ENCODE measurements around the gene NTF3.

The NTF3 gene

GRCh38 chr12:5489760-5490406, 58.0 kb downstream of the NTF3 start:
- DNase-seq: no peak

DNA sequence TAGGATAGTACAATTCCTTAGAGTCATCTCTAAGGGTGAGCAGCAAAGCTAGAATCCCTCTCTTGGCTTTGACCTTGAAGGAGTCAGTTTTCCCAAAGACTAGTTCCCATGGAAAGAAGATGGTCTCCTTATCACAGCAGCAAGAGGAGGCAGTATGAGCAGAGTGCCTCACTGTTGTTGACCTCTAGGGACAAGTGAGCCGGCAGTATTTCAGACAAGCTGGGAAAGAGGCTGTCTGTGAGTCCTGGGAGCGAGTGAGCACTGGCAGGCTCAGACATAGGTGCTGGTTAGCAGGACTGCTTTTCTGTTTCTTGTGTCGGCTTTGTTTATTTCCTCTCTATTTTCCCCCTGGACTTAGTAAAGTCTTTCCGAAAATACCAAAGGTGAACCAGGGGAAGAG, 60.7 kb downstream of the NTF3 start:
- no peak for DNase-seq

- DNase-seq: no peak
These were observed 61.1 kb downstream of the NTF3 start for GRCh38 chr12:5493018-5493417.

DNA sequence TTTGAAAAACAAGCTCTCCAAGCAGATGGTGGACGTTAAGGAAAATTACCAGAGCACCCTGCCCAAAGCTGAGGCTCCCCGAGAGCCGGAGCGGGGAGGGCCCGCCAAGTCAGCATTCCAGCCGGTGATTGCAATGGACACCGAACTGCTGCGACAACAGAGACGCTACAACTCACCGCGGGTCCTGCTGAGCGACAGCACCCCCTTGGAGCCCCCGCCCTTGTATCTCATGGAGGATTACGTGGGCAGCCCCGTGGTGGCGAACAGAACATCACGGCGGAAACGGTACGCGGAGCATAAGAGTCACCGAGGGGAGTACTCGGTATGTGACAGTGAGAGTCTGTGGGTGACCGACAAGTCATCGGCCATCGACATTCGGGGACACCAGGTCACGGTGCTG, 62.4 kb downstream of the NTF3 start:
- no peak for DNase-seq

GRCh38 chr12:5497329-5498053, 65.6 kb downstream of the NTF3 start:
- DNase-seq: no peak

- no peak for DNase-seq
These were observed 66.2 kb downstream of the NTF3 start for GRCh38 chr12:5498076-5498475.

DNA sequence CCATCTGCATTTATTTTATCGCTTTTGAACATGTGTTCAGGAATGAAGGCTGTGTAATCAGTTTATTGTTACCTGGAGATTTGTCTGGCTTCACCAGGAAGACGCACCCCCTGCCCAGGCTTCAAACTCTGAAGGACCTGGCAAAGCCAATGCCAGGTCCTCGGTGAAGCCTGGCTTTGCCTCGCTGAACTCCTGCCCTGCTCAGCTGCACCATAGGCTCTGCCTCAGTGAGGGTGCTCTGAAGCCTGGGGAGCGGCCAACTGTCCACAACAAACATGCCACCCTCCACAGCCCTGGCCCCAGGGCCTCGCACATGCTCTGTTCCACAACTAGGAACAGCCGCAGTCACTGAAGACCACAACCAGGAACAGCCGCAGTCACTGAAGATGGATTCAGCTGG, 66.9 kb downstream of the NTF3 start:
- DNase-seq: no peak

- no peak for DNase-seq
These were observed 67.8 kb downstream of the NTF3 start for GRCh38 chr12:5499566-5500330.

DNA sequence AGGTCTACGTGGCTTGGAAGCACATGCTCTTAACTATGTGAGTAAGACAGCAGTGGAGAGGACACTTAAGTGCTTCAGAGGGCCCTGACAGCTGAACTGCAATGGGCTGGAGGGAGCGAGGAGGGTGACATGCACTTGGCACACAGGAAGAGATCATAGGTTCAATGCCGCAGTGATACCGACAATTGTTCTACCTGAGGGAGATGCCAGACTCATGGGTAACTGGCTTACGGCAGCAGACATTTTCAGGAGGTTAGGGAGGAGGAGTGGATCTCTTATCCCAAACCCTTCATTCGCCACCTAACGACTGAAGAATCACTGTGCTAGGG, 68.4 kb downstream of the NTF3 start:
- DNase-seq: no peak

DNA sequence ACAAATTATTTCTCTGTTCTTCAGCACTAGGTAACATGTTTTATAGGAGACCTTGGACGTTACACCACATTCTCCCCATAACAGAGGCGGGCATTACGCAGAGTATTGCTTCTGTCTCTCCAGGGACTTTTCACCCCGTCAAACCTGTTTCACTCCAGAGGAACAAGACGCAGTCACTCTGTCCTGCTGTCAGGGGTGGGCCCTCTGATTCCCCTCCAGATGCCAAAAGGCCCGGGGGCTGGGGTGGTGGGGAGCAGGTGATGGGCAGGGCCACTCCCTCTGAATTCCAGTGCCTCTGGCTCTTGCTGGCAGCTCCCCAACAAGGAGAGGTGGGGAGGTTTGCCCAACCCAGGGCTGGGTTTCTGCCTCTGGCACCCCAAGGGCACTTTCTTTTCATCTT, 71.9 kb downstream of the NTF3 start:
- no peak for DNase-seq

DNA sequence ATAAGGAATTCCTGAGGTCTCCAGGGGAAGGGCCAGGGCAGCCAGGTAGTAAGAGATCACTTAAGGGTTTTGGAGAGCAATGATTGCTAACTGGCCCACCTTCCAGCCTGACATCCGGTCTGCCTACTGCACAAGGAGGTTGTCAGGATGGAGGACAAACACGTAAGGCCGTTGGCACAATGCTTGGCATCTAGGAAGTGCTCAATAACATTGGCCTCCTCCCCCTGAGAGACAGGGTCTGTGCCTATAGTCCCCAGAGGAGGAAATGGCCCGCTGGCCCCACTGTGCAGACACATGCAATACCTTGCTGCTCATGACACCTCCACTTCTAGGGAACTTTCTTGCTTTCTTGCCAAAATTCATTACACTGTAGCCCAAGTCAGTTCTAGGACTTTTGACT, 73.2 kb downstream of the NTF3 start:
- DNase-seq: no peak

GRCh38 chr12:5505751-5506150, 73.8 kb downstream of the NTF3 start:
- no peak for DNase-seq

GRCh38 chr12:5506295-5506694, 74.4 kb downstream of the NTF3 start:
- no peak for DNase-seq

DNA sequence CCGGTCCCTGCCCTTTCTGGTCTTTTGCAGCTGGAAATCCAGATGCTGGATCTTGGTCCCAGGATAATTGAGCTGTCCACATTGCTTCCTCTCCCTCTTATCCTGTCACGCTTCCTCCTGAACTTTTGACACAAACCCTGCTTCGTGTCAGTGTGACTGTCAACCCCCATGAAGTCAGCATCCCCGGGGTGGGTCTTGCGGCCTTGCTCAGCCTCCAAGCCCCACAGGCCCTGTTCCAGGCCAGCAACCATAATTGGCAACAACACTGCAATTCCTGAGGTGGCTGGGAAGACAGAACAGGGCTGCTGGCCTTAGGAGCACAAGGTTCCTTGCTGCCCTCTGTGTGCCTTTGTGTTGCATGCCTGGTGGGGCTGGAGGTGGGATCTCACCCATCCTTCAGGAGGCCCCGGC, 74.9 kb downstream of the NTF3 start:
- no peak for DNase-seq

DNA sequence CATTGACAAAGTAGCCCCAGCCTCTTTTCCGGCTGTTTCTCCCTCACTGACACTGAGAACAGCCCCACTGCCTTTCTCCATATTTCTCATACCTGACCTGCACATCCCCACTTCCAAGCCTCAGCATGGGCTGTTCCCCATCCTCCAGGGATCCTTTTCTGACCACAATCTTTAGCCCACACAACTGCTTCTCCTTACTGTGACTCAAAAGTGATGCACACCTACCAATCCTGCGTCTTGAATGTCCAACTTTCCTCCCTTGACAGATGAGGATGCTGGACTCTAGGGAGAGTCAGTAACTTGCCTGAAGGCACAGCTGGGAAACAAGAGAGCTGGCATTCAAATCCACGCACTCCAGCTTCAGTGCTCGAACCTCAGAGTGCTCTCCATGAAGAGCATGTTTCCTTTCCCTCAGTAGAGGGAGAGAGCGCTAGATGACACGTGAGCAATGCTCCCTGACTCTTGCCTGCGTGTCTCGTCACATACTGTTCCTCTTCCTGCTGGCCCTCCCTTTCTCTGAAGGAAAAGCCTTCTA, 75.6 kb downstream of the NTF3 start:
- no peak for DNase-seq

- no peak for DNase-seq
These were observed 76.0 kb downstream of the NTF3 start for GRCh38 chr12:5507944-5508343.

DNA sequence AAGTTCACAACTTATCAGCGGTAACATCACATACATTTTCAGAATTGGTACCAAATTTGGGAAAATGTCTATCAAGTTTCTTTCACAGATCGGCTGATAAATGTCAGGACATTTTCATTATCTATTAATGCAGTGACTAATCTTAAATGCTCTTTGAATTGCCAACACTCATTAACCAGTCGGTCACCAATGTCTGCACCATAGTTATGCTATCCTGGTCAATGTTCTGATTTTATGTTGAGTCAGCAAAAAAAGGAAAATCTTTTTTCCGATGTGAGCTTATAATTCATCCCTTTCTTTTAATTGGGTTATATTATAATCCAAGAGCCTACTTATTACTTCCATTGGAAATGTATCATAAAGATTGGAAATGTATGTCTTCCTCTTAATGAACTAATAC, 77.2 kb downstream of the NTF3 start:
- DNase-seq: no peak

DNA sequence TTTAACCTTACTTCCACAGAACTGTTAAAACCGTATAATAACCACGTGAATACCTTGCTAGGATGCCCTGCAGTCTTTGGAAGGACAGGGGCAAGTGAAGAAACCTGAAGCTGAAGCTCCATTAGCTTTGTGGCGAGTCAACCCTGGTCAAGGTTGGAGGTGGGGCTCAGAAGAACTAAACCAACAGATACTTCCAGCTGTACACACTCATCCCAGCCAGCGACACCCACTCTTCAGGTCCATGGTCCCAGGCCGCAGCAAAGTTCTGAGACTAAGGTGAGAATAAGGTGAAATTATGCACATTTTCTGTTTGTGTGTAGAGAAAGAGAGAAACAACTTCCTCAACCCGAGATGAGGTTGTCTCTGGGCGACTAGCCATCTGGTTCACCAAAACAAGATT, 77.6 kb downstream of the NTF3 start:
- no peak for DNase-seq

DNA sequence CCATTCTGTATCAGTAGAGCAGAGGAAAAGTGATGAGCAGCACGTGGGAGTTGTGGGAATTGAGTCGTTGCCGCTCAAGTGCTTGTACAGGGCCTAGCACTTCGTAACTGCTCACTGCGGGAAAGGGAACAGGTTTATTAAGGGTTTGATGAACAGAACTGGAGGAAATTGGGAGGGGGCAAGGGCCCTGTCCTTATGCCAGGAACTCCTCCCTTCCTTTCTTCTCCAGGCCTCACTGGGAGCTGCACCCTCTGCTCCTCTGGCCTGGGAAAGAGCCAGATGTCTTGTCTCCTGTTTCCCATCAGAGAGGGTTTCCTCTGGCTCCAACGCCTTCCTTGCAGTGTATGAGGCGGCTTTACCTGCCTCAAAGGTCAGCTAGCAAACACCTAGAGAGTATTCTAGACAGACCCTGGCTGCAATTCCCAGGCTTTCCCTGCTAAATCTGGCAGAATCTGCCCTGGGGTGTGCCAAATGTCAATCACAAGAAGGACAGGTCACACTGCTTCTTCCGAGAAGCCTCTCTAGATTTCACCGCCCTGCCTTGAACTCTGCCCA, 78.4 kb downstream of the NTF3 start:
- no peak for DNase-seq

- DNase-seq: no peak
These were observed 79.3 kb downstream of the NTF3 start for GRCh38 chr12:5511256-5511643.

- no peak for DNase-seq
These were observed 80.0 kb downstream of the NTF3 start for GRCh38 chr12:5511644-5512600.

DNA sequence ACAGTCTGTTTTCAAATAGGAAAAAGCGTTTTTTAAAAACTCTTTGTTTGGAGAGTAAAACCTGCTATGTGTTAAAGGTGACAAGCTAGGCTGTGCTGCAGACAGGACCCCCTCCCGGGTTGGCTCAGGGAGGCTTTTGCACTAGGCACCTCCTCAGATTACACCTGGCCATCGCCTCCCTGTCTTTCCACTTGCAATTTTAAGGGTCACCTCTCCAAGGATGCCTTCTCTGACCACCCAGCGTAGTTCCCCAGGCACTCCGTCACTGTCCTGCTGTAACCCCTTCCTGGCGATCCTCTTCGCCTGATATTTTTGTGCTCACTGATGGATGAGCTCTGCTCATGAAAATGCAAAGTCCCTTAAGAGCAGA, 80.7 kb downstream of the NTF3 start:
- no peak for DNase-seq

DNA sequence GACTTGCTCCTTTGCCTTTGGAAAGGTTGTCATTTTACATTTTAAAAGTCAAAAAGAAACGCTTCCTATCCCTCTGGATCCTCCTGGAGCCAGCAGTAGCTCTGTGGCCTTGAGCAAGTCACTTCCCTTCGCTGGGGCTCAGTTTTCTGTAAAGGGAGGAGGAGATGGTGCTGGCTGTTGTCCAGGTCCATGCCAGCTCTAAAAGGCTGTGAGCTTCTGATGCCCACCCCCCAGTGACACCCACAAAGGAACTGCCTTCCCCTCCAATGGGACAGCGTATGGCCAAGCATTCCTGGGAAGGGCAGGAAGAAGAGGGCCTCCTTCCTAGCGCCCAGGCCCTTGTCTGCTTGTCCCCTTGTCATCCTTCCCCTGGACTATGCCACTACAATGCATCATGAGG, 81.5 kb downstream of the NTF3 start:
- no peak for DNase-seq
